Measurements from ENCODE around the gene TSKS. TPM values are rescaled to one million over a fixed set of nuclear protein-coding genes. Genes with fewer than 3 reads are reported as not detected.

The TSKS gene
- total RNA-seq, 1 experiment from 2014 or later = not detected

DNA sequence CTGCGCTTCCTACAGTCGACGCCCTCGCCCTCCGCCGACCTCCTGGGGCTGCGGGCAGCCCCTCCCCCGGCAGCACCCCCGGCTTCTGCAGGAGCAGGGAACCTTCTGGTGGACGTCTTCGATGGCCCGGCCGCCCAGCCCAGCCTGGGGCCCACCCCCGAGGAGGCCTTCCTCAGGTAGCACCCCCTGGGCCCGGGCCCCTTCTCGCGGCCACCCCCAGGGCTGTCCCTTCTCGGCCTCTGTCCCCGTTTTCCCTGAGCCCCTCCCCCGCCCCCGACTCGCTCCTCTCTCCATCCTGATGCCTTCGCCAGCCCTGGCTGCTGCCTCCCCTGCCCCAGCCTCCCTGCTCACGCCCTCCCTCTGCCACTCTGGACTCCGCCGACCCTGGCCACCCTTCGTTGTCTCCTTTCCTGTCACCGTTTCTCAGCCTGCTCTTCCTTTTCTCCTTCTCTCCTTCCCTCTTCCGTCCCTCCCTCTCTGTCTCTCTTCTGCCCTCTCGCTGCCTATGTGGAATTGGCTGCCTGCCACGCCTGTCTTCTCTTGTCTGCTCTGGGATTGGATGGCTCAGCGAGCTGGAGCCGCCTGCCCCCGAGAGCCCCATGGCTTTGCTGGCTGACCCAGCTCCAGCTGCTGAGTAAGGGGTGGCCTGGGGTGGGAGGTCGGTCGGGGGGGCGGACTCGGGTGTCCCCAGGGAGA lies 39.0 kb upstream of the TSKS start:
- no TSS peak for BruUV-seq (replicated peaks)
- CTCF ChIA-PET = no interaction called here
- H3K27me3 Mint-ChIP-seq (ENCODE audit: unreplicated experiment) = no peaks in the 10 kb centered on the region
- H3K27ac Mint-ChIP-seq (ENCODE audit: unreplicated experiment) = no peak overlapping the region
- H3K9me3 Mint-ChIP-seq (ENCODE audit: low read depth, unreplicated experiment) = no peaks in the 10 kb centered on the region
- H3K4me3 Mint-ChIP-seq (ENCODE audit: low read depth, unreplicated experiment) = no peak overlapping the region
- TF ChIP-seq, protein P1, sequence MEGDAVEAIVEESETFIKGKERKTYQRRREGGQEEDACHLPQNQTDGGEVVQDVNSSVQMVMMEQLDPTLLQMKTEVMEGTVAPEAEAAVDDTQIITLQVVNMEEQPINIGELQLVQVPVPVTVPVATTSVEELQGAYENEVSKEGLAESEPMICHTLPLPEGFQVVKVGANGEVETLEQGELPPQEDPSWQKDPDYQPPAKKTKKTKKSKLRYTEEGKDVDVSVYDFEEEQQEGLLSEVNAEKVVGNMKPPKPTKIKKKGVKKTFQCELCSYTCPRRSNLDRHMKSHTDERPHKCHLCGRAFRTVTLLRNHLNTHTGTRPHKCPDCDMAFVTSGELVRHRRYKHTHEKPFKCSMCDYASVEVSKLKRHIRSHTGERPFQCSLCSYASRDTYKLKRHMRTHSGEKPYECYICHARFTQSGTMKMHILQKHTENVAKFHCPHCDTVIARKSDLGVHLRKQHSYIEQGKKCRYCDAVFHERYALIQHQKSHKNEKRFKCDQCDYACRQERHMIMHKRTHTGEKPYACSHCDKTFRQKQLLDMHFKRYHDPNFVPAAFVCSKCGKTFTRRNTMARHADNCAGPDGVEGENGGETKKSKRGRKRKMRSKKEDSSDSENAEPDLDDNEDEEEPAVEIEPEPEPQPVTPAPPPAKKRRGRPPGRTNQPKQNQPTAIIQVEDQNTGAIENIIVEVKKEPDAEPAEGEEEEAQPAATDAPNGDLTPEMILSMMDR (IDR thresholded peaks at IDR 0.05; ENCODE audit: unreplicated experiment) = no peak
- intact Hi-C loops (cut with micrococcal nuclease; ENCODE audit: unreplicated experiment) = no loop called here
- H3K36me3 Mint-ChIP-seq (ENCODE audit: insufficient read depth, unreplicated experiment) = peaks cover 41% of the 10 kb centered on the region
- H3K4me1 Mint-ChIP-seq (ENCODE audit: low read depth, unreplicated experiment) = no peaks in the 10 kb centered on the region
- no peak for DNase-seq

DNA sequence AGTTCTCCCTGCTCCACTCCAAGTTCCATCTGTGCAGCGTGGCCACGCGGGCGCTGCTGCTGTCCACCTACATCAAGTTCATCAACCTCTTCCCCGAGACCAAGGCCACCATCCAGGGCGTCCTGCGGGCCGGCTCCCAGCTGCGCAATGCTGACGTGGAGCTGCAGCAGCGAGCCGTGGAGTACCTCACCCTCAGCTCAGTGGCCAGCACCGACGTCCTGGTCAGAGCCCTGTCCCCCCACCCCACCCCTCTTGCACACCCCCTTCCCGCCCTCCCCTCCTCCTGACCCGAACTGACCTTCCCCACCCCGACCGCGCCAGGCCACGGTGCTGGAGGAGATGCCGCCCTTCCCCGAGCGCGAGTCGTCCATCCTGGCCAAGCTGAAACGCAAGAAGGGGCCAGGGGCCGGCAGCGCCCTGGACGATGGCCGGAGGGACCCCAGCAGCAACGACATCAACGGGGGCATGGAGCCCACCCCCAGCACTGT lies 38.3 kb upstream of the TSKS start:
- Mint-ChIP-seq H3K4me3 (ENCODE audit: low read depth, unreplicated experiment) (no peak overlapping the region), H3K27ac (ENCODE audit: unreplicated experiment) (no peak overlapping the region), H3K9me3 (ENCODE audit: low read depth, unreplicated experiment) (no peaks in the 10 kb centered on the region), H3K36me3 (ENCODE audit: insufficient read depth, unreplicated experiment) (peaks cover 40% of the 10 kb centered on the region), H3K4me1 (ENCODE audit: low read depth, unreplicated experiment) (no peaks in the 10 kb centered on the region), H3K27me3 (ENCODE audit: unreplicated experiment) (no peaks in the 10 kb centered on the region)
- DNase-seq = no peak
- BruUV-seq (replicated peaks) = no TSS peak
- CTCF ChIA-PET = interaction anchor here (1.0 kb wide), 1 partner anchor 15 kb away, joined by 3 read pairs; no protein-coding TSS in a partner anchor
- TF ChIP-seq, protein P1 (IDR thresholded peaks at IDR 0.05; ENCODE audit: unreplicated experiment) = no peak
- intact Hi-C loops (cut with micrococcal nuclease; ENCODE audit: unreplicated experiment) = no loop called here

DNA sequence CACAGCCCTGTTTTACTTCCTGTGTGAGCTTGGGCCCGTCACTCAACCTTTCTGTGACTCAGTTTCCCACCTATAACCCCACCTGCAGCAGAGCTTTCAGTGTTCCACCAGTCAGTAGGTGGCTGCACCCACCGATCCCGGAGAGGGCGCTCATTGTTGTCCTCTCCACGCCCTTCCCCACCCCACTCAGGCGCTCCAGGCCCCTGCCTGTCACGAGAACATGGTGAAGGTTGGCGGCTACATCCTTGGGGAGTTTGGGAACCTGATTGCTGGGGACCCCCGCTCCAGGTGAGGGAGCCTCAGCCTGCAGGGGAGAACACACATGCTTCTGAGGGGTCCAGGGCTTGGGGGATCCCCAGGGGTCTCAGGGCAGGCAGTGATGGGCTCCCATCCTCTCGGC lies 37.7 kb upstream of the TSKS start:
- intact Hi-C loops (cut with micrococcal nuclease; ENCODE audit: unreplicated experiment) = no loop called here
- CTCF ChIA-PET = interaction anchor here (1.0 kb wide), 1 partner anchor 14 kb away, joined by 3 read pairs; no protein-coding TSS in a partner anchor
- TF ChIP-seq, protein P1 (IDR thresholded peaks at IDR 0.05; ENCODE audit: unreplicated experiment) = no peak
- no TSS peak for BruUV-seq (replicated peaks)
- H3K27me3 Mint-ChIP-seq (ENCODE audit: unreplicated experiment) = no peaks in the 10 kb centered on the region
- no peak overlapping the region for H3K4me3 Mint-ChIP-seq (ENCODE audit: low read depth, unreplicated experiment)
- H3K36me3 Mint-ChIP-seq (ENCODE audit: insufficient read depth, unreplicated experiment) = peaks cover 36% of the 10 kb centered on the region
- H3K9me3 Mint-ChIP-seq (ENCODE audit: low read depth, unreplicated experiment) = no peaks in the 10 kb centered on the region
- no peaks in the 10 kb centered on the region for H3K4me1 Mint-ChIP-seq (ENCODE audit: low read depth, unreplicated experiment)
- no peak for DNase-seq
- H3K27ac Mint-ChIP-seq (ENCODE audit: unreplicated experiment) = no peak overlapping the region

DNA sequence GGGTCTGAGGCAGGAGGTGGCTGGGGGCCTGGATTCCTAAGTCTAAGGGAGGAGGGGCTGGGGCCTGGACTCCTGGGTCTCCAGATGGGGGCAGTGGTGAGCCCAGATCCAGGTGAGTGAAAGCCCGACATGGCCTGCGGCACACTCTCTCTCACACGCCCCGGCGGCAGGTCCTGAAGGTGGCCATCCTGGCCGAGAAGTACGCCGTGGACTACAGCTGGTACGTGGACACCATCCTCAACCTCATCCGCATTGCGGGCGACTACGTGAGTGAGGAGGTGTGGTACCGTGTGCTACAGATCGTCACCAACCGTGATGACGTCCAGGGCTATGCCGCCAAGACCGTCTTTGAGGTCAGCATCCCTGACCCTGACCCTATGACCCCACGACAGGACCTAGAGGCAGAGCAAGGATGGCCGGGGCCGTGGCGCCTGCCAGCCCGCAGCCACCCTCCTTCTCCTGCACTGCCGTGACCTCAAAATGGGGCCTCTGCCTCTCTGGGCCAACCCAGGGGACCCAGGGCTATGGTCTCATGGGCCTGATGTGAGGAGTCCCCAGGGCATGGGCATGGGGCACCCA lies 36.8 kb upstream of the TSKS start:
- intact Hi-C loops (cut with micrococcal nuclease; ENCODE audit: unreplicated experiment) = no loop called here
- CTCF ChIA-PET = no interaction called here

More for the DNA sequence above, 36.8 kb upstream of the TSKS start:
- H3K36me3 Mint-ChIP-seq (ENCODE audit: insufficient read depth, unreplicated experiment) = peaks cover 38% of the 10 kb centered on the region
- no peak overlapping the region for H3K4me3 Mint-ChIP-seq (ENCODE audit: low read depth, unreplicated experiment)
- no TSS peak for BruUV-seq (replicated peaks)
- H3K4me1 Mint-ChIP-seq (ENCODE audit: low read depth, unreplicated experiment) = no peaks in the 10 kb centered on the region
- DNase-seq = no peak
- H3K27me3 Mint-ChIP-seq (ENCODE audit: unreplicated experiment) = no peaks in the 10 kb centered on the region
- TF ChIP-seq, protein P1 (IDR thresholded peaks at IDR 0.05; ENCODE audit: unreplicated experiment) = peak; percentile 33
- no peak overlapping the region for H3K27ac Mint-ChIP-seq (ENCODE audit: unreplicated experiment)
- H3K9me3 Mint-ChIP-seq (ENCODE audit: low read depth, unreplicated experiment) = no peaks in the 10 kb centered on the region

Data from Calu3 (cell line).